Transverse colon (tissue), 4 donors: ENCODE data around the gene KIAA1958. TPM values are rescaled to one million over a fixed set of nuclear protein-coding genes. Genes with fewer than 3 reads are reported as not detected.

ENCODE experiments used
- DNase-seq: peaks from one replicate; pipeline ENCODE4 v3.0.0-alpha.2; 2019
- H3K27ac ChIP-seq, 4 donors: fragments of 200-600 bp; sonication (generic); 2 replicates each; pipeline ENCODE4 v1.5.1; 2016 to 2018; ENCODE audit warnings: inconsistent platforms in 4 of 4
- H3K27me3 ChIP-seq: fragments of 200-600 bp; sonication (generic); 2 replicates; pipeline ENCODE4 v1.5.1; 2017; ENCODE audit warnings: inconsistent platforms
- H3K36me3 ChIP-seq, 4 donors: fragments of 200-600 bp; sonication (generic); 2 replicates each; pipeline ENCODE4 v1.5.1; 2017 to 2019; ENCODE audit warnings: inconsistent platforms in 4 of 4
- H3K4me1 ChIP-seq, 4 donors: fragments of 200-600 bp; sonication (generic); 2 replicates each; pipeline ENCODE4 v1.5.1; 2017 to 2020; ENCODE audit warnings: inconsistent platforms in 4 of 4
- H3K4me3 ChIP-seq, 4 donors: fragments of 200-600 bp; sonication (generic); 1 replicate in 1 of 4; 2 replicates in 3 of 4; pipeline versions ENCODE4 v1.5.1 to v1.6.1; 2017 to 2019; ENCODE audit warnings: inconsistent platforms in 4 of 4
- H3K9me3 ChIP-seq, 2 donors: fragments of 200-600 bp; sonication (generic); 2 replicates each; pipeline ENCODE4 v1.5.1; 2017 to 2019; ENCODE audit warnings: inconsistent platforms in 2 of 2
- CTCF ChIP-seq, 5 experiments: fragments of 200-600 bp in 3 of 5; fragments of 450-650 bp in 2 of 5; sonication (generic) in 3 of 5; IDR thresholded peaks; 1 replicate in 2 of 5; 2 replicates in 3 of 5; pipeline ENCODE4 v1.5.1; 2016 to 2017; ENCODE audit warnings: antibody characterized with exemption in 5 of 5, inconsistent platforms in 3 of 5, mild to moderate bottlenecking in 2 of 5, moderate library complexity in 1 of 5
- EP300 ChIP-seq: sonication (generic); formaldehyde crosslinking; IDR thresholded peaks from one replicate; pipeline ENCODE4 v1.6.1; 2017; ENCODE audit warnings: antibody characterized with exemption, low read depth
- POLR2A ChIP-seq: fragments of 450-650 bp; IDR thresholded peaks from one replicate; pipeline ENCODE4 v1.6.1; 2016; ENCODE audit warnings: antibody characterized with exemption, mild to moderate bottlenecking, moderate library complexity
- POLR2AphosphoS5 ChIP-seq, 3 donors: sonication (generic); formaldehyde crosslinking; IDR thresholded peaks; one replicate each; pipeline ENCODE4 v1.6.1; 2016; ENCODE audit warnings: antibody characterized with exemption in 3 of 3
- WGBS, 2 donors: methylation state at CpG; one replicate each; pipeline ENCODE4 v1.1.5; 2018; ENCODE audit warnings: low coverage in 1 of 2; 5-methylcytosine and 5-hydroxymethylcytosine counted together
- in situ Hi-C, 4 donors: fragments of 200-750 bp; cut with MboI; loops; one replicate each; pipeline versions ENCODE4 v1.15.0 to v1.15.1; 2017; ENCODE audit warnings: low sequenced_read_pairs in 3 of 4, low pct_ligation_motif_present in 1 of 4, low pct_unique_long_range_greater_than_20kb in 1 of 4
- intact Hi-C: fragments of 100-400 bp; cut with DNase I; formaldehyde crosslinking; loops from one replicate; pipeline ENCODE4 v1.15.1; 2023; ENCODE audit warnings: low total_unique reads
- total RNA-seq, 4 donors: library from RNA; depleted of rRNA; stranded (reverse); fragments of >200 nt; gene quantifications; one replicate each; pipeline ENCODE4 v1.1.0, GENCODE V29; 2016

Gene KIAA1958
- total RNA-seq, 4 donors from 2014 or later = 5.0 to 12.4 (median 9.4) TPM

GRCh38 chr9:112535301-112535700, 48.7 kb downstream of the KIAA1958 start:
- no peaks in the 10 kb centered on the region for H3K27me3 ChIP-seq
- WGBS, 2 donors = 0 to 31% methylated on average over 1 of the region's 1 CpG
- H3K36me3 ChIP-seq = no peaks in the 10 kb centered on the region
- no peak for TF ChIP-seq POLR2A
- TF ChIP-seq CTCF (IDR thresholded peaks at IDR 0.05) = no peak
- TF ChIP-seq POLR2AphosphoS5 (IDR thresholded peaks at IDR 0.05) = no peak
- no peak for TF ChIP-seq EP300
- no peaks in the 10 kb centered on the region for H3K9me3 ChIP-seq
- H3K4me3 ChIP-seq = no peak overlapping the region
- intact Hi-C loops (no loop called here), in situ Hi-C loops (no loop called here)
- peaks cover 0 to 7% (median 0%) of the 10 kb centered on the region in 4 donors for H3K4me1 ChIP-seq
- no peak for DNase-seq
- no peak overlapping the region for H3K27ac ChIP-seq

GRCh38 chr9:112535811-112536210, 49.2 kb downstream of the KIAA1958 start:
- Histone ChIP-seq H3K9me3 (no peaks in the 10 kb centered on the region), H3K4me1 (peaks cover 0 to 7% (median 0%) of the 10 kb centered on the region in 4 donors), H3K27me3 (no peaks in the 10 kb centered on the region), H3K36me3 (no peaks in the 10 kb centered on the region), H3K27ac (no peak overlapping the region), H3K4me3 (no peak overlapping the region)
- 73 to 83% methylated on average over 1 of the region's 1 CpG for WGBS, 2 donors
- intact Hi-C loops (no loop called here), in situ Hi-C loops (no loop called here)
- TF ChIP-seq POLR2AphosphoS5 (IDR thresholded peaks at IDR 0.05) = no peak
- TF ChIP-seq CTCF (IDR thresholded peaks at IDR 0.05) = no peak
- TF ChIP-seq EP300 = no peak
- no peak for TF ChIP-seq POLR2A
- DNase-seq = no peak

GRCh38 chr9:112537561-112537960, 50.9 kb downstream of the KIAA1958 start:
- Histone ChIP-seq H3K36me3 (no peaks in the 10 kb centered on the region), H3K4me1 (peaks cover 0 to 5% (median 0%) of the 10 kb centered on the region in 4 donors), H3K27me3 (no peaks in the 10 kb centered on the region), H3K9me3 (no peaks in the 10 kb centered on the region), H3K27ac (no peak overlapping the region), H3K4me3 (no peak overlapping the region)
- no peak for TF ChIP-seq POLR2AphosphoS5 (IDR thresholded peaks at IDR 0.05)
- TF ChIP-seq CTCF (IDR thresholded peaks at IDR 0.05) = no peak
- TF ChIP-seq POLR2A = no peak
- TF ChIP-seq EP300 = no peak
- no peak for DNase-seq
- 80 to 86% methylated on average over 1 of the region's 1 CpG for WGBS, 2 donors
- intact Hi-C loops (no loop called here), in situ Hi-C loops (no loop called here)

- Histone ChIP-seq H3K9me3 (no peaks in the 10 kb centered on the region), H3K27ac (no peak overlapping the region), H3K27me3 (no peaks in the 10 kb centered on the region), H3K4me3 (no peak overlapping the region), H3K36me3 (no peaks in the 10 kb centered on the region), H3K4me1 (peaks cover 0 to 5% (median 0%) of the 10 kb centered on the region in 4 donors)
- intact Hi-C loops (no loop called here), in situ Hi-C loops (no loop called here)
- 91 to 95% methylated on average over 4 of the region's 4 CpGs for WGBS, 2 donors
- TF ChIP-seq POLR2A = no peak
- TF ChIP-seq CTCF (IDR thresholded peaks at IDR 0.05) = no peak
- no peak for TF ChIP-seq POLR2AphosphoS5 (IDR thresholded peaks at IDR 0.05)
- no peak for TF ChIP-seq EP300
- DNase-seq = no peak
Measured at GRCh38 chr9:112540800-112541199, 54.2 kb downstream of the KIAA1958 start.
